HAP-1 (cell line): ENCODE measurements around the gene UMOD.

Experiments used
- DNase-seq, 2 experiments: peaks; one replicate each; pipeline ENCODE4 v3.0.0-alpha.2; 2016 to 2020; ENCODE audit warnings: low spot score in 2 of 2
- H3K27me3 ChIP-seq: fragments of 250-450 bp; sonication (Bioruptor Pico); 2 replicates; pipeline ENCODE4 v1.5.1; 2020; ENCODE audit warnings: low read depth, mild to moderate bottlenecking, moderate library complexity
- H3K36me3 ChIP-seq: fragments of 250-450 bp; sonication (Bioruptor Pico); replicated peaks from 2 replicates; pipeline ENCODE4 v1.5.1; 2020; ENCODE audit warnings: mild to moderate bottlenecking
- H3K4me1 ChIP-seq: fragments of 250-450 bp; sonication (Bioruptor Pico); 2 replicates; pipeline ENCODE4 v1.5.1; 2020; ENCODE audit warnings: mild to moderate bottlenecking
- H3K4me3 ChIP-seq: fragments of 250-450 bp; sonication (Bioruptor Pico); 2 replicates; pipeline ENCODE4 v1.5.1; 2020; ENCODE audit warnings: mild to moderate bottlenecking, moderate library complexity
- H3K9me3 ChIP-seq: fragments of 250-450 bp; sonication (Bioruptor Pico); 2 replicates; pipeline ENCODE4 v1.5.1; 2020; ENCODE audit warnings: mild to moderate bottlenecking, moderate library complexity
- in situ Hi-C: fragments of 300-500 bp; cut with MboI; formaldehyde crosslinking; loops from 3 replicates; pipeline ENCODE4 v1.14.3; 2020; ENCODE audit warnings: low sequenced_read_pairs, inconsistent platforms, mixed read lengths

The UMOD gene

GRCh38 chr16:20348365-20349185 is 3.9 kb downstream of the UMOD start:
- Histone ChIP-seq H3K27me3 (no peaks in the 10 kb centered on the region), H3K4me3 (no peak overlapping the region), H3K36me3 (no peaks in the 10 kb centered on the region), H3K9me3 (no peaks in the 10 kb centered on the region), H3K4me1 (no peaks in the 10 kb centered on the region)
- in situ Hi-C loops: no loop called here
- DNase-seq: peak in 1 of 2 experiments; percentile 13

GRCh38 chr16:20347666-20348364 is 4.7 kb downstream of the UMOD start:
- H3K4me3 ChIP-seq: no peak overlapping the region
- DNase-seq: no peak
- in situ Hi-C loops: no loop called here
- H3K27me3 ChIP-seq: no peaks in the 10 kb centered on the region
- H3K36me3 ChIP-seq: no peaks in the 10 kb centered on the region
- no peaks in the 10 kb centered on the region for H3K4me1 ChIP-seq
- no peaks in the 10 kb centered on the region for H3K9me3 ChIP-seq

- in situ Hi-C loops: no loop called here
- H3K27me3 ChIP-seq: no peaks in the 10 kb centered on the region
- H3K9me3 ChIP-seq: no peaks in the 10 kb centered on the region
- H3K36me3 ChIP-seq: no peaks in the 10 kb centered on the region
- DNase-seq: no peak
- no peaks in the 10 kb centered on the region for H3K4me1 ChIP-seq
- no peak overlapping the region for H3K4me3 ChIP-seq
Measured at GRCh38 chr16:20344611-20345010, 7.9 kb downstream of the UMOD start.

- no peak for DNase-seq
- peaks cover 5% of the 10 kb centered on the region; the same call in 1 of the 2 replicates for H3K27me3 ChIP-seq
- no peaks in the 10 kb centered on the region for H3K36me3 ChIP-seq
- no peak overlapping the region for H3K4me3 ChIP-seq
- no peaks in the 10 kb centered on the region for H3K9me3 ChIP-seq
- no peaks in the 10 kb centered on the region for H3K4me1 ChIP-seq
- in situ Hi-C loops: no loop called here
Measured at GRCh38 chr16:20339744-20340143, 12.8 kb downstream of the UMOD start.

- Histone ChIP-seq H3K4me3 (no peak overlapping the region), H3K4me1 (no peaks in the 10 kb centered on the region), H3K9me3 (no peaks in the 10 kb centered on the region), H3K36me3 (no peaks in the 10 kb centered on the region), H3K27me3 (peaks cover 5% of the 10 kb centered on the region; the same call in 1 of the 2 replicates)
- in situ Hi-C loops: no loop called here
- no peak for DNase-seq
Measured at GRCh38 chr16:20336955-20337354, 15.6 kb downstream of the UMOD start.

GRCh38 chr16:20334396-20334795 is 18.1 kb downstream of the UMOD start:
- no peak for DNase-seq
- Histone ChIP-seq H3K27me3 (peaks cover 3% of the 10 kb centered on the region; the same call in 1 of the 2 replicates), H3K4me3 (no peak overlapping the region), H3K4me1 (no peaks in the 10 kb centered on the region), H3K9me3 (no peaks in the 10 kb centered on the region), H3K36me3 (no peaks in the 10 kb centered on the region)
- in situ Hi-C loops: no loop called here

- H3K4me1 ChIP-seq: no peaks in the 10 kb centered on the region
- no peak for DNase-seq
- H3K9me3 ChIP-seq: no peaks in the 10 kb centered on the region
- in situ Hi-C loops: no loop called here
- 0 out of 2 replicates have a peak, but pooled peaks cover 2% of the 10 kb centered on the region for H3K27me3 ChIP-seq
- no peak overlapping the region for H3K4me3 ChIP-seq
- H3K36me3 ChIP-seq: no peaks in the 10 kb centered on the region
Measured at GRCh38 chr16:20333120-20333519, 19.4 kb downstream of the UMOD start.

- in situ Hi-C loops: no loop called here
- H3K9me3 ChIP-seq: no peaks in the 10 kb centered on the region
Measured at GRCh38 chr16:20332411-20332810, 20.1 kb downstream of the UMOD start.

GRCh38 chr16:20331635-20332034 is 20.9 kb downstream of the UMOD start:
- no peaks in the 10 kb centered on the region for H3K36me3 ChIP-seq
- no peaks in the 10 kb centered on the region for H3K27me3 ChIP-seq
- in situ Hi-C loops: no loop called here
- H3K4me3 ChIP-seq: no peak overlapping the region
- H3K9me3 ChIP-seq: no peaks in the 10 kb centered on the region
- no peaks in the 10 kb centered on the region for H3K4me1 ChIP-seq
- DNase-seq: no peak

More at GRCh38 chr16:20332411-20332810, 20.1 kb downstream of the UMOD start:
- no peaks in the 10 kb centered on the region for H3K4me1 ChIP-seq
- H3K4me3 ChIP-seq: no peak overlapping the region
- H3K27me3 ChIP-seq: no peaks in the 10 kb centered on the region
- no peak for DNase-seq
- H3K36me3 ChIP-seq: no peaks in the 10 kb centered on the region

- Histone ChIP-seq H3K4me3 (no peak overlapping the region), H3K36me3 (no peaks in the 10 kb centered on the region), H3K27me3 (no peaks in the 10 kb centered on the region), H3K4me1 (no peaks in the 10 kb centered on the region), H3K9me3 (no peaks in the 10 kb centered on the region)
- in situ Hi-C loops: no loop called here
- DNase-seq: no peak
Measured at GRCh38 chr16:20329392-20330138, 22.9 kb downstream of the UMOD start.

- in situ Hi-C loops: no loop called here
Measured at GRCh38 chr16:20327444-20328041, 25.0 kb downstream of the UMOD start, which contains the start of gene GP2. GP2 (minus strand) TSS chr16:20327513; CDS start chr16:20326431, 1,082 bp downstream.

GRCh38 chr16:20326321-20326720 is 26.2 kb downstream of the UMOD start:
- Histone ChIP-seq H3K4me1 (no peaks in the 10 kb centered on the region), H3K9me3 (no peaks in the 10 kb centered on the region), H3K36me3 (no peaks in the 10 kb centered on the region), H3K27me3 (no peaks in the 10 kb centered on the region), H3K4me3 (no peak overlapping the region)
- DNase-seq: no peak
- in situ Hi-C loops: no loop called here

More at GRCh38 chr16:20327444-20328041, 25.0 kb downstream of the UMOD start, which contains the start of gene GP2:
- Histone ChIP-seq H3K9me3 (no peaks in the 10 kb centered on the region), H3K36me3 (no peaks in the 10 kb centered on the region), H3K4me3 (no peak within 1 kb of the TSS), H3K4me1 (no peaks in the 10 kb centered on the region), H3K27me3 (no peaks in the 10 kb centered on the region)
- DNase-seq: no peak

GRCh38 chr16:20325005-20325404 is 27.5 kb downstream of the UMOD start:
- in situ Hi-C loops: no loop called here
- no peak for DNase-seq
- Histone ChIP-seq H3K27me3 (no peaks in the 10 kb centered on the region), H3K4me1 (no peaks in the 10 kb centered on the region), H3K9me3 (no peaks in the 10 kb centered on the region), H3K36me3 (no peaks in the 10 kb centered on the region), H3K4me3 (no peak overlapping the region)
